DOHH2 (cell line): ENCODE measurements around the gene ABI1.

ENCODE experiments used
- H3F3A ChIP-seq: fragments of 200-600 bp; sonication (generic), shearing (Covaris generic); 2 replicates; pipeline ENCODE4 v1.6.0; 2016; ENCODE audit warnings: antibody characterized with exemption, mild to moderate bottlenecking; ENCODE audit not compliant: control insufficient read depth, insufficient read depth
- H3K27ac ChIP-seq: fragments of 200-600 bp; sonication (generic); 2 replicates; pipeline ENCODE4 v1.5.1; 2014; ENCODE audit warnings: low read depth, mild to moderate bottlenecking, low read length, moderate library complexity
- H3K27me3 ChIP-seq: fragments of 200-600 bp; sonication (generic); 2 replicates; pipeline ENCODE4 v1.6.1; 2014; ENCODE audit warnings: mild to moderate bottlenecking, low read length, mixed read lengths; ENCODE audit not compliant: control insufficient read depth
- H3K36me3 ChIP-seq: fragments of 200-600 bp; sonication (generic); 2 replicates; pipeline ENCODE4 v1.6.1; 2014; ENCODE audit warnings: mild to moderate bottlenecking, low read length, moderate library complexity, mixed read lengths; ENCODE audit not compliant: control insufficient read depth
- H3K4me1 ChIP-seq: fragments of 200-600 bp; sonication (generic); 2 replicates; pipeline ENCODE4 v1.6.1; 2014; ENCODE audit warnings: mild to moderate bottlenecking, low read length, mixed read lengths; ENCODE audit not compliant: control insufficient read depth
- H3K4me2 ChIP-seq: fragments of 200-600 bp; sonication (generic); 2 replicates; pipeline ENCODE4 v1.6.0; 2014; ENCODE audit warnings: mild to moderate bottlenecking, low read length, moderate library complexity
- H3K4me3 ChIP-seq: fragments of 200-600 bp; sonication (generic); 2 replicates; pipeline ENCODE4 v1.5.1; 2014; ENCODE audit warnings: mild to moderate bottlenecking, low read length, mixed read lengths
- H3K79me2 ChIP-seq: fragments of 200-600 bp; sonication (generic); 2 replicates; pipeline ENCODE4 v1.6.1; 2014; ENCODE audit warnings: mild to moderate bottlenecking, low read length, mixed read lengths; ENCODE audit not compliant: control insufficient read depth
- H3K9me2 ChIP-seq: fragments of 200-600 bp; sonication (generic); replicated peaks from 2 replicates; pipeline ENCODE4 v1.6.1; 2014; ENCODE audit warnings: mild to moderate bottlenecking, low read length, mixed read lengths; ENCODE audit not compliant: control insufficient read depth
- H3K9me3 ChIP-seq: fragments of 200-600 bp; sonication (generic); 2 replicates; pipeline ENCODE4 v1.6.1; 2014; ENCODE audit warnings: antibody characterized with exemption, low read length, mixed read lengths; ENCODE audit not compliant: control insufficient read depth, insufficient read depth
- H4K20me1 ChIP-seq: fragments of 200-600 bp; sonication (generic); 2 replicates; pipeline ENCODE4 v1.6.0; 2014; ENCODE audit warnings: low read depth, mild to moderate bottlenecking, antibody characterized with exemption, low read length, moderate library complexity; ENCODE audit not compliant: control insufficient read depth, insufficient read depth
- CTCF ChIP-seq: fragments of 200-600 bp; sonication (generic); IDR thresholded peaks from one replicate; pipeline ENCODE4 v1.5.1; 2014; ENCODE audit warnings: antibody characterized with exemption, mild to moderate bottlenecking, low read depth, low read length; ENCODE audit not compliant: poor library complexity, severe bottlenecking
- EZH2phosphoT487 ChIP-seq: fragments of 200-600 bp; sonication (generic); IDR thresholded peaks from 2 replicates; pipeline ENCODE4 v1.6.1; 2017; ENCODE audit warnings: borderline replicate concordance, mild to moderate bottlenecking, antibody characterized with exemption, low read length, moderate library complexity, mixed read lengths

ABI1 gene

GRCh38 chr10:26697922-26698608 is 162.7 kb downstream of the ABI1 start:
- H3K4me1 ChIP-seq = peaks cover 37% of the 10 kb centered on the region
- peaks cover 60% of the 10 kb centered on the region for H3K79me2 ChIP-seq
- peaks cover 42% of the 10 kb centered on the region for H3K36me3 ChIP-seq
- H3K27ac ChIP-seq = peak overlapping the region; percentile 75
- no peaks in the 10 kb centered on the region for H3K9me3 ChIP-seq
- H3K4me3 ChIP-seq = peak overlapping the region; percentile 90
- 0 out of 2 replicates have a peak, but pooled peaks cover 3% of the 10 kb centered on the region for H4K20me1 ChIP-seq
- H3F3A ChIP-seq = no peaks in the 10 kb centered on the region
- H3K4me2 ChIP-seq = peak overlapping the region; percentile 85
- H3K9me2 ChIP-seq = no peaks in the 10 kb centered on the region
- TF ChIP-seq EZH2phosphoT487 (no peak), CTCF (no peak)
- no peaks in the 10 kb centered on the region for H3K27me3 ChIP-seq

GRCh38 chr10:26697163-26697921 is 163.4 kb downstream of the ABI1 start, which contains the start of gene PDSS1:
PDSS1 (plus strand) TSS chr10:26697701; CDS start chr10:26697712, 11 bp downstream.
- no peaks in the 10 kb centered on the region for H3K9me2 ChIP-seq
- peaks cover 37% of the 10 kb centered on the region for H3K4me1 ChIP-seq
- TF ChIP-seq CTCF (no peak), EZH2phosphoT487 (no peak)
- H3K79me2 ChIP-seq = peaks cover 53% of the 10 kb centered on the region
- H3K9me3 ChIP-seq = no peaks in the 10 kb centered on the region
- peaks cover 34% of the 10 kb centered on the region for H3K36me3 ChIP-seq
- peak within 1 kb of the TSS; percentile 90 for H3K4me3 ChIP-seq
- no peaks in the 10 kb centered on the region for H3F3A ChIP-seq
- no peaks in the 10 kb centered on the region for H3K27me3 ChIP-seq
- H3K27ac ChIP-seq = peak within 1 kb of the TSS; percentile 75
- 0 out of 2 replicates have a peak, but pooled peaks cover 3% of the 10 kb centered on the region for H4K20me1 ChIP-seq
- peak within 1 kb of the TSS; percentile 85 for H3K4me2 ChIP-seq

- no peak for TF ChIP-seq EZH2phosphoT487
- TF ChIP-seq CTCF = no peak
- Histone ChIP-seq H3K4me1 (peaks cover 37% of the 10 kb centered on the region), H3K4me3 (peak overlapping the region; percentile 90), H3K4me2 (peak overlapping the region; percentile 85), H3K27ac (peak overlapping the region; percentile 75), H4K20me1 (0 out of 2 replicates have a peak, but pooled peaks cover 3% of the 10 kb centered on the region), H3K36me3 (peaks cover 29% of the 10 kb centered on the region), H3K9me3 (no peaks in the 10 kb centered on the region), H3K9me2 (no peaks in the 10 kb centered on the region), H3K79me2 (peaks cover 47% of the 10 kb centered on the region), H3K27me3 (no peaks in the 10 kb centered on the region), H3F3A (no peaks in the 10 kb centered on the region)
Measured at GRCh38 chr10:26696786-26697162, 164.0 kb downstream of the ABI1 start.
